Activated CD4-positive, alpha-beta T cell treated with anti-CD3 and anti-CD28 coated beads, Interleukin-2, Interleukin-4, amounts not matched to agents 100 ng/mL and 50 ng/mL, durations not matched to agents 16 hours and 8 hours (primary cell): ENCODE results near the gene MTHFS.

ENCODE experiments used
- DNase-seq: peaks from one replicate; pipeline ENCODE4 v3.0.0-alpha.2; 2020; ENCODE audit warnings: low spot score

The MTHFS gene

DNA sequence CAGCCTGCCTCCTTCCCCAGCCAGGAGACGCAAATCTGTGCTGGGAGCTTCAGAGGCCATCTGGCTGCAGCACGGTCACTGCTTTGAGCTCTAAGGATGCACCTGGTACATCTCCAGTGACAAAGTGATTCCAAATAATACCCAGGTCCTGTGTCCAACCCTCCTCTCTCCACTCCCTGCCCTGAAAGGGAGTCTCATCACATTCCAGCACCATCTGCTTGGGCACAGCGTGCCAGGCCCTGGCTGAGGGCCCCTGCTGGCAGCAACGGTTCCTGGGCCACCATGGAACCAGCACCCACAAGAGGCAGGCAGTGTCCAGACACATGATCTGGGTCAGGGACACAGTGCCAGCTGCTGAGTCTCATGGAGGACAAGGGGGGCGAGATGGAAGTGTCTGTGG, 81.3 kb downstream of the MTHFS start:
- no peak for DNase-seq

GRCh38 chr15:79812541-79812940, 84.3 kb downstream of the MTHFS start:
- no peak for DNase-seq

- no peak for DNase-seq
Observed at GRCh38 chr15:79811406-79812405, 85.1 kb downstream of the MTHFS start.

DNA sequence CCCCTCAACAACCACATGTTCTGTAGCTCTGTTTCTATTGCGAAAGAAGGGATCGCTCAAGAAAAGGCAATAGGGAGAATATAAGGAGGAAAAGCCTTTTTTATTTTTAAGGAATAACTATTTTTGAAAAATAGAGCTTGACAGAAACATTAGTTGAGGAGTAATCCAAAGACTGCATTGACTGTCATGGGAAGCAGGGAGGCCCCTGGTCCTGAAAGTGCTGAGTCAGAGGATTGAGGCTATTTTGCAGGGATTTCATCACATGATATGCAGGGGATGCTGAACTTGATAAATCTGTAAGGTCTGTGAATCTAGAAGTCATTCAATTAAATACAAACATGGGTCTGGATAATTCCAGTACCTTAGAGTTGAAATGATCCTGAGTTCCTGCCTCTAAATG, 92.0 kb downstream of the MTHFS start:
- DNase-seq: no peak

DNA sequence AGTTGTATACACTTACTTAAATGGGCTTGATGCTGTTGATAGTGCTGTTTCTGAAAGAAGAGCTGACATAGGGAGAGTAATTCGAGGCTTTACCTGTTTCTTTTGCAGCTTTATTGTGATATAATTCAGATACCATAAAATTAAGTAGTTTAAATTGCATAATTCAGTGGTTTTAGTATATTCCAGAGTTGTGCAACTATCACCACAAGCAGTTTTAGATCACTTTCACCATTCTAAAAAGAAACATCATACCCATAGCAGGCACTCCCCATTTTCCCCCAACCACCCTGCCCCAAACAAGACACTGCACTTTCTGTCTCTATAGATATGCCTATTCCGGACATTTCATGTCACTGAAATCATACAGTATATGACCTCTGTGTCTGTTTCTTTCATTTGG, 98.5 kb downstream of the MTHFS start:
- DNase-seq: no peak
